Mesenchymal stem cell (in vitro differentiated cells and primary cell): ENCODE measurements around the gene METTL2A.
"Not testable (repeated sequence)": the region's sequence is repeated elsewhere in the genome, so short reads cannot be mapped to it uniquely, and the experiment has no call there.

Experiments
- DNase-seq: peaks from one replicate; pipeline ENCODE4 v3.0.0-alpha.2; 2013
- H2AFZ ChIP-seq: one replicate; pipeline ENCODE4 v1.6.1; 2013; ENCODE audit warnings: low read depth, mild to moderate bottlenecking, control low read depth, inconsistent platforms, low read length, moderate library complexity
- H2AK5ac ChIP-seq: 2 replicates; pipeline ENCODE4 v1.6.1; 2013; ENCODE audit warnings: low read length, moderate library complexity, mild to moderate bottlenecking, inconsistent platforms; ENCODE audit not compliant: severe bottlenecking
- H2BK120ac ChIP-seq: one replicate; pipeline ENCODE4 v1.6.1; 2013; ENCODE audit warnings: low read depth, mild to moderate bottlenecking, inconsistent platforms, low read length, moderate library complexity
- H2BK12ac ChIP-seq, 2 experiments: one replicate each; pipeline ENCODE4 v1.6.1; 2013; ENCODE audit warnings: inconsistent platforms in 2 of 2, low read length in 2 of 2, mild to moderate bottlenecking in 2 of 2, moderate library complexity in 2 of 2, control low read depth in 1 of 2
- H2BK15ac ChIP-seq: one replicate; pipeline ENCODE4 v1.6.1; 2013; ENCODE audit warnings: mild to moderate bottlenecking, low read depth, inconsistent platforms; ENCODE audit not compliant: poor library complexity, severe bottlenecking
- H2BK5ac ChIP-seq: 2 replicates; pipeline ENCODE4 v1.6.1; 2013; ENCODE audit warnings: low read depth, mild to moderate bottlenecking, low read length, control low read depth, inconsistent platforms; ENCODE audit not compliant: poor library complexity, severe bottlenecking
- H3K14ac ChIP-seq, 2 experiments: one replicate each; pipeline ENCODE4 v1.6.1; 2013; ENCODE audit warnings: inconsistent platforms in 2 of 2, low read length in 2 of 2, control low read depth in 1 of 2, mild to moderate bottlenecking in 1 of 2, moderate library complexity in 1 of 2
- H3K18ac ChIP-seq, 2 experiments: one replicate each; pipeline ENCODE4 v1.6.1; 2013; ENCODE audit warnings: inconsistent platforms in 2 of 2, low read length in 2 of 2, control low read depth in 1 of 2, low read depth in 1 of 2, mild to moderate bottlenecking in 1 of 2
- H3K23ac ChIP-seq, 2 experiments: one replicate each; pipeline ENCODE4 v1.6.1; 2013; ENCODE audit warnings: inconsistent platforms in 2 of 2, low read length in 2 of 2, mild to moderate bottlenecking in 2 of 2, moderate library complexity in 2 of 2, control low read depth in 1 of 2
- H3K27ac ChIP-seq: 2 replicates; pipeline ENCODE4 v1.5.1; 2013; ENCODE audit warnings: mild to moderate bottlenecking, moderate library complexity, low read length, control low read depth, inconsistent platforms; ENCODE audit not compliant: poor library complexity, severe bottlenecking
- H3K27me3 ChIP-seq, 2 experiments: 2 replicates each; pipeline versions ENCODE4 v1.6.1 to v1.7.0; 2013; ENCODE audit warnings: low read length in 2 of 2, mild to moderate bottlenecking in 2 of 2, moderate library complexity in 2 of 2, control low read depth in 1 of 2, inconsistent platforms in 1 of 2; ENCODE audit not compliant: control insufficient read depth in 1 of 2, insufficient read depth in 1 of 2
- H3K36me3 ChIP-seq, 2 experiments: 2 replicates each; pipeline versions ENCODE4 v1.6.1 to v1.7.0; 2013; ENCODE audit warnings: low read length in 2 of 2, control low read depth in 1 of 2, inconsistent platforms in 1 of 2, low read depth in 1 of 2, mild to moderate bottlenecking in 1 of 2; ENCODE audit not compliant: insufficient read depth in 2 of 2, control insufficient read depth in 1 of 2
- H3K4ac ChIP-seq, 2 experiments: one replicate each; pipeline ENCODE4 v1.6.1; 2013; ENCODE audit warnings: inconsistent platforms in 2 of 2, low read length in 2 of 2, mild to moderate bottlenecking in 2 of 2, moderate library complexity in 2 of 2, control low read depth in 1 of 2, low read depth in 1 of 2
- H3K4me1 ChIP-seq: 2 replicates; pipeline ENCODE4 v1.6.1; 2013; ENCODE audit warnings: low read depth, low read length, control low read depth; ENCODE audit not compliant: control insufficient read depth, insufficient read depth
- H3K4me2 ChIP-seq: 2 replicates; pipeline ENCODE4 v1.6.1; 2013; ENCODE audit warnings: low read length, mild to moderate bottlenecking, inconsistent platforms; ENCODE audit not compliant: poor library complexity, severe bottlenecking
- H3K4me3 ChIP-seq, 2 experiments: 2 replicates each; pipeline versions ENCODE4 v1.5.1 to v1.7.0; 2013; ENCODE audit warnings: low read length in 2 of 2, mild to moderate bottlenecking in 2 of 2, control low read depth in 1 of 2, low read depth in 1 of 2; ENCODE audit not compliant: insufficient read depth in 1 of 2
- H3K79me1 ChIP-seq: replicated peaks from 2 replicates; pipeline ENCODE4 v1.6.1; 2013; ENCODE audit warnings: mild to moderate bottlenecking, control low read depth, low read length, inconsistent platforms; ENCODE audit not compliant: poor library complexity, severe bottlenecking
- H3K9ac ChIP-seq: 2 replicates; pipeline ENCODE4 v1.7.0; 2013; ENCODE audit warnings: mild to moderate bottlenecking, low read length, moderate library complexity
- H3K9me3 ChIP-seq: 2 replicates; pipeline ENCODE4 v1.7.0; 2013; ENCODE audit warnings: mild to moderate bottlenecking, low read length; ENCODE audit not compliant: control insufficient read depth
- H4K8ac ChIP-seq: one replicate; pipeline ENCODE4 v1.6.1; 2013; ENCODE audit warnings: inconsistent platforms, mild to moderate bottlenecking, low read length, moderate library complexity
- H4K91ac ChIP-seq: one replicate; pipeline ENCODE4 v1.6.1; 2013; ENCODE audit warnings: mild to moderate bottlenecking, low read length, inconsistent platforms
- WGBS: methylation state at CpG from one replicate; pipeline ENCODE4 v1.1.7; 2013; ENCODE audit warnings: mixed read lengths; 5-methylcytosine and 5-hydroxymethylcytosine counted together

Gene METTL2A

GRCh38 chr17:62392908-62393307 is 30.8 kb upstream of the METTL2A start:
- Histone ChIP-seq H2BK15ac (no peak overlapping the region), H3K27me3 (peaks cover 26 to 46% of the 10 kb centered on the region in 2 experiments), H3K36me3 (no peaks in the 10 kb centered on the region), H2BK5ac (no peak overlapping the region), H3K4me1 (no peaks in the 10 kb centered on the region), H4K8ac (no peak overlapping the region), H3K23ac (no peak overlapping the region), H3K79me1 (no peaks in the 10 kb centered on the region), H2AFZ (no peak overlapping the region), H3K27ac (no peak overlapping the region), H2BK120ac (no peak overlapping the region), H3K4ac (no peak overlapping the region), H3K4me3 (no peak overlapping the region), H2AK5ac (no peak overlapping the region), H2BK12ac (no peak overlapping the region), H3K9ac (no peak overlapping the region), H3K4me2 (no peak overlapping the region), H3K14ac (no peak overlapping the region), H4K91ac (no peak overlapping the region), H3K18ac (no peak overlapping the region), H3K9me3 (no peaks in the 10 kb centered on the region)
- WGBS: 80% methylated on average over 1 of the region's 1 CpG
- DNase-seq: no peak

GRCh38 chr17:62398891-62399290 is 24.8 kb upstream of the METTL2A start:
- 93% methylated on average over 1 of the region's 1 CpG for WGBS
- H3K27me3 ChIP-seq: peaks cover 9 to 21% of the 10 kb centered on the region in 2 experiments
- H4K91ac ChIP-seq: no peak overlapping the region
- no peak for DNase-seq
- H3K27ac ChIP-seq: no peak overlapping the region
- H2BK12ac ChIP-seq: no peak overlapping the region
- H3K4me1 ChIP-seq: no peaks in the 10 kb centered on the region
- no peaks in the 10 kb centered on the region for H3K36me3 ChIP-seq
- H3K4me2 ChIP-seq: no peak overlapping the region
- no peak overlapping the region for H4K8ac ChIP-seq
- H3K18ac ChIP-seq: no peak overlapping the region
- no peaks in the 10 kb centered on the region for H3K9me3 ChIP-seq
- no peak overlapping the region for H2BK120ac ChIP-seq
- no peak overlapping the region for H2AK5ac ChIP-seq
- no peak overlapping the region for H3K4me3 ChIP-seq
- no peak overlapping the region for H2AFZ ChIP-seq
- H3K9ac ChIP-seq: no peak overlapping the region
- H3K4ac ChIP-seq: no peak overlapping the region
- H3K23ac ChIP-seq: no peak overlapping the region
- no peaks in the 10 kb centered on the region for H3K79me1 ChIP-seq
- no peak overlapping the region for H2BK5ac ChIP-seq
- H2BK15ac ChIP-seq: no peak overlapping the region
- no peak overlapping the region for H3K14ac ChIP-seq

GRCh38 chr17:62405451-62405850 is 18.2 kb upstream of the METTL2A start:
- Histone ChIP-seq H2AFZ (no peak overlapping the region), H3K4me1 (no peaks in the 10 kb centered on the region), H2BK5ac (no peak overlapping the region), H3K79me1 (no peaks in the 10 kb centered on the region), H2BK12ac (no peak overlapping the region), H3K9ac (no peak overlapping the region), H3K9me3 (no peaks in the 10 kb centered on the region), H3K23ac (no peak overlapping the region), H3K27ac (no peak overlapping the region), H3K14ac (no peak overlapping the region), H2AK5ac (no peak overlapping the region), H3K36me3 (no peaks in the 10 kb centered on the region), H3K27me3 (peaks cover 0 to 12% of the 10 kb centered on the region in 2 experiments), H4K91ac (no peak overlapping the region), H2BK15ac (no peak overlapping the region), H3K4me2 (no peak overlapping the region), H3K18ac (no peak overlapping the region), H3K4me3 (no peak overlapping the region), H2BK120ac (no peak overlapping the region), H3K4ac (no peak overlapping the region), H4K8ac (no peak overlapping the region)
- peak; percentile 7 for DNase-seq
- WGBS: no CpG with 5 or more reads among the region's 2 CpGs

DNA sequence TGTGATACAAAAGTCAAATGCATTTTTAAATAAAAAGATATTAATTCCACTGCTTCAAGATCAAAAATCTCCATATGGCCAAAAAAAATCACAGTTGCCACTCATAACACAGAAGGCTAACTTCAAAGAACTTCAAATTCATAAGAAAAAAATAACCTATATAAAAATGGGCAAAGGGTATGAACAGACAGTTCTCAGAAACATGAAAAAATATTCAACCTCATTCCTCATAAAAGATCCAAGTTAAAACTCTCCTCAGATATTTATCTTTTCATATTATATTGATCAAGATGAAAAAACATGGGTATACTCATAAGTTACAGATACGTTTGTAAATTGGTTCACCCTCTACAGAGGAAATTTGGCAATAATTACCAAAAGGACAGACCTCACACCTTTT is 10.6 kb upstream of the METTL2A start:
- H3K4me1 ChIP-seq, H3K27me3 ChIP-seq, H2AK5ac ChIP-seq, H3K27ac ChIP-seq, H3K4ac ChIP-seq, DNase-seq, H2AFZ ChIP-seq, H3K9ac ChIP-seq, H3K14ac ChIP-seq, H3K4me3 ChIP-seq, H3K18ac ChIP-seq, H4K91ac ChIP-seq, H3K4me2 ChIP-seq, H4K8ac ChIP-seq, H3K9me3 ChIP-seq, H2BK120ac ChIP-seq, H3K36me3 ChIP-seq, H2BK5ac ChIP-seq, H3K79me1 ChIP-seq, H2BK15ac ChIP-seq, H3K23ac ChIP-seq, H2BK12ac ChIP-seq: not testable (repeated sequence)
- WGBS: 81% methylated on average over 1 of the region's 1 CpG
